ENCODE data around the gene TBL3.

The TBL3 gene

DNA sequence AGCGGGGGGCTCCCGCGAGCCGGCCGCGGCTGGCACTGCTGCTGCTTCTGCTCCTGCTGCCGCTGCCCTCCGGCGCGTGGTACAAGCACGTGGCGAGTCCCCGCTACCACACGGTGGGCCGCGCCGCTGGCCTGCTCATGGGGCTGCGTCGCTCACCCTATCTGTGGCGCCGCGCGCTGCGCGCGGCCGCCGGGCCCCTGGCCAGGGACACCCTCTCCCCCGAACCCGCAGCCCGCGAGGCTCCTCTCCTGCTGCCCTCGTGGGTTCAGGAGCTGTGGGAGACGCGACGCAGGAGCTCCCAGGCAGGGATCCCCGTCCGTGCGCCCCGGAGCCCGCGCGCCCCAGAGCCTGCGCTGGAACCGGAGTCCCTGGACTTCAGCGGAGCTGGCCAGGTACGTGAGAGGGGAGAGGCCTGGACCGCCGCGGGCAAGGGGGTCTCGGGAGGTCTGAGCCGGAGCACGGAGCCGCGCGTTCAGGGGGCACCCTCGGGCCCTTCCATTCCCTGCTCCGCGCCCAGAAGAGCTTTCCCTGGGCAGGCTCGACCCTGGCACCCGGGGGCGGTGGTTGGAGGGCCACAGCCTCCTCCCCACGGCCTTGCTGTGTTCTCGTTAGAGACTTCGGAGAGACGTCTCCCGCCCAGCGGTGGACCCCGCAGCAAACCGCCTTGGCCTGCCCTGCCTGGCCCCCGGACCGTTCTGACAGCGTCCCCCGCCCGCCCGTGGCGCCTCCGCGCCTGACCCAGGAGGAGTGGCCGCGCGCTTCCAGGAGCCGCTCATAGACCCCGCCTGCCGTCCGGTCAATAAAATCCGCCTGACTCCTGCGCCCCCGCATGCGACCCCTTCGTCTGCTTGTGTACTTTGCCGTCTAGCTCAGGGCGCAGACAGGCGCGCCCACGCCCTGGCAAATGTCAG lies 48.3 kb downstream of the TBL3 start:
- FAIRE-seq = no peak

DNA sequence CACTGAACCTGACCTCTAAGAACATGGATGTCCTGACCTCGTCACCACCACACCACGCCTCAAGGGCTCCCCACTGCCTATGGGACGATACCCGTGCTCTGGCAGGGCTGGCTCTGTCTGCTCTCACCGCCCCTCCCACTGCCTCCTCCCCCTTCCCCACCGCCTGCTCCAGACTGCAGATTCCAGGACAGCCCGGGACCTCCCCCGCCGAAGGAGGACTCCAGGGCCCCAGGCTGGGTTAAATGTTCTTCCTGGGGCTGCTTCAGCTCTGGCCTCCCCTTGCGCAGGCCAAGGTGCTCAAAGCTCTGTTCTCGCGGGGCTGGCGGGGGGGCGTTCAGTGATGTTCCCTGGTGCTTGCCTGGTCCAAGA lies 50.9 kb downstream of the TBL3 start:
- no peak for FAIRE-seq

DNA sequence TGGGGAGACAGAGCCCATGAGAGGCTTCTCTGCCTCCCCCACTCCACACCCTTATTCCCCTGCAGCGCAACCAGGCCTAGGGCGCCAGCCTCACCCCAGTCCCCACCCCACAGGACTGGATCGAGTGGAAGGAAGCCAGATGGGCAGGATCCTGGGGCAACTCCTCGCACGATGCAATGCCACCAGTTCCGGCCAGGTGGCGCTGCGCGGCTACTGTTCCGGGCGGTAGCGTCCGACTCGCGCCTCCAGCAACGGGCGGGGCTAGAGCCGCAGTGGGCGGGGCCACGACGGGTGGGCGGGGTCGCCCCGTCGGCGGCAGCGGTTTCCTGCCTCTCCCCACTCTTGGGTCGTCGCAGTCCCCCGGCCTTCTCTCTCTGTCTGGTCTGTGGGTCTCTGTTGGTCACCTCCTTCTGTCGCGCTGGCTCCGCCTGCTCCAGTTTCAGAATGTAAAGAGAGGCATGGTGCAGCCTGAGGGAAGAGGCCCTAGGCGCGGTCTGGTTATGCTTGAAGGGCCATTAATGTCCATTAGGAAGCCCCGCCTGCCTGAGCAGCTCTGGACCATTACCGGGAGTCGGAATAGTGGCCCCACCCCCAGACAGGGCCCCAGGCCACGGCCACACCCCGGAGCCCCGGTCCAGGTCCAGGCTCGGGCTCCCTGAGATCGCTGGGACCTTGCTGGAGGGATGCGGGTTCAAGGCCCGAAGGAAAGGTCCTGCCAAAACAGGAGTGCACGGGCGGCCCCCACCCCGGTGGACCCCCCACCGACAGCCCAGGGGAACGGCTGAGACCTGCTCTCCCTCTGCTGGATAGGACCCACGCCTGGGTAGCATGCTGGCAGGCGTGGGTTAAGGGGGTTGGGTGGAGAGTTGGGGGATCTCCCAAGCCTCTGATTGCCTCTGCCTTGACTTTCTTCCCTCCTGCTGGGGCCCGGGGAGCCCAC lies 51.5 kb downstream of the TBL3 start:
- FAIRE-seq = no peak

DNA sequence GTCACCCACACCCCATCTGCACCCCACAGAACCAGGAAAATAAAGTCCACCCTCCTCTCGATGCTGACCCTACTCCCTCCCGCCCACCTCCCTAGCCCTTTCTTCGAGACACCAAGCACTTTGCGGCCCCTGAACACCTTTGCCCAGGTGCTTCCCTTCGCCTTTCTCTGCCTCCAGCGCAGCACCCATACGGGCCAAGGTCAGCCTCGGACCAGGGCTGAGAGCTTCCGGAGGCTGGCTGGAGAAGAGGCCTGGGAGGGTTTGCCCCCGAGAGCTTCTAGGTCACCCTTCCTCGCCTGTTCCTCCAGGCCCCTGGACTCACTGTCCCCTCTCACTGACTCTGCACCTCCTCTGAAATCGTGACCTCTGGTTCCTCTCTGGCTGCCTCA lies 52.2 kb downstream of the TBL3 start:
- no peak for FAIRE-seq

DNA sequence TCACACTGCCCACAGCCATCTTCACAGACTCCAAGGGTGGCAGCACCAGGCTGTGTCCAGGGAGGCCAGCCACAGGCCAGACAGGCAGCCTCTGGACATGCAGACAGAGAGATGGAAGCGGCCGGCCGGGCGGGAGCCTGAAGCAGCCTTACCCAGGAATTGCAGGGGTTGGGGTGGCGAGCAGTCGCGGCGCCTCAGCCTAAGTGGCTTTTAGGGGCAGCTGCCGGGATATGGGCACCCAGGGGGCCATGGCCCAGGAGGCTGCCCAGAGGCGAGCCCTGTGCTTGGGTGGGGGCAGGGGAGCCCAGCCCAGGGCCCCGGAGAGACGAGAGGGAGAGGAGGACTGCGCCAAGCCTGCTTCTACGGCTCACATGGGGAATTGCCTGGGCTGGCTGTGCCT lies 53.4 kb downstream of the TBL3 start:
- FAIRE-seq = no peak

DNA sequence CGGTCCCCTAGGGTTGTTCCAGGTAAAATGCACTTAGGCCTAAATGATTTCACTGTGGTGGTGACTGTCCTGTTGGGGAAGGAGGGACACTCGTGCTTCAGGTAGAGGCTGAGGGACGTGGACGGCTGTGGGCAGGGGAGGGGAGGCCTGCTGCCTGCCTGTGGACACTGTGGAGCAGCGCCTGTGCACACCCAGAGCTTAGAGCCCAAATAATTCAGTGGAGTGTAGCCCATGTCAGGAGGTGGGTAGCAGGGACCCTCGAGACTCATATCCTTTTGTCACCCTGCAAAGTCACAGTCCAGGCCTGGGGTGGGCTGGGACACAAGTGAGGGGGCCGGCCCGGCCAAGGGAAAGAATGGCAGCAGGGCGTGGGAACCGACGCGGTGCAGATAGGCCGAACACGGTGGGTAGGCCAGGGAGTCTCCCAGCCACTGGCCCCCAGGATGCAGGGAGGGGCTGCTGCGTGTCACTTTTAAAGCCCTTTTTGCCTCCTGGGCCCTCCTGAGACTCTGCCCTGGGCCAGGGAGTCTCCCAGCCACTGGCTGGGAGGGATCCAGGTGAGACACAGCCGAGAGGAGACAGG lies 54.1 kb downstream of the TBL3 start:
- no peak for FAIRE-seq

DNA sequence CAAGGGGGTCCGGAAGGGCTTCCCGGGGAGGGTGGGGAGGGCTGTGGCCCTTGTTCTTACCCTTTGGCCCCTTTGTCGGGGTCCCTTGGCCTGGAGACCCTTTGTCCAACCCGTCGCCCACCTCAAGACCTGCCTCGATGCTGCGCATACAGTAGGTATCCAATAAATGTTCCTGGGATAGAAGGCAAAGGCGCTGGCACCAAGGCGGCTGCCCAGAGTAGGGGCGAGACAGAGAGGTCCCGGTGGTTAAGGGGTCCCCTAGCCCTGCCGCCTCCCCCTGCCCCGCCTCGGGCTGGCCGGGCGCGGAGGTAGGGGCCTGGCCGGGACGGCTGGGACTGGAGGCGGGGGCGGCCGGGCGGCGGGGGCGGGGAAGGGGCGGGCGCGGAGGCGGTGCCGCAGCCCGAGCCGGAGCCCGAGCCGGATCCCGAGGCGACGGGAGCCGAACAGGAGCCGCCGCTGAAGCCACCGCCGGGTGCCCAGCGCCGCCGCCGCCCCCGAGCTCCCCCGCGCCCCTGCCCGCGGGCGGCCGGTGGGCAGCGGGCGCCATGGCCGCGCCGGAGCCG lies 54.7 kb downstream of the TBL3 start, which contains the start of gene NHERF2:
TSS of gene NHERF2 (plus strand) at position 442 of the 563 bp plus-strand sequence. CDS start at position 546, 104 bp downstream.
- FAIRE-seq = no peak

DNA sequence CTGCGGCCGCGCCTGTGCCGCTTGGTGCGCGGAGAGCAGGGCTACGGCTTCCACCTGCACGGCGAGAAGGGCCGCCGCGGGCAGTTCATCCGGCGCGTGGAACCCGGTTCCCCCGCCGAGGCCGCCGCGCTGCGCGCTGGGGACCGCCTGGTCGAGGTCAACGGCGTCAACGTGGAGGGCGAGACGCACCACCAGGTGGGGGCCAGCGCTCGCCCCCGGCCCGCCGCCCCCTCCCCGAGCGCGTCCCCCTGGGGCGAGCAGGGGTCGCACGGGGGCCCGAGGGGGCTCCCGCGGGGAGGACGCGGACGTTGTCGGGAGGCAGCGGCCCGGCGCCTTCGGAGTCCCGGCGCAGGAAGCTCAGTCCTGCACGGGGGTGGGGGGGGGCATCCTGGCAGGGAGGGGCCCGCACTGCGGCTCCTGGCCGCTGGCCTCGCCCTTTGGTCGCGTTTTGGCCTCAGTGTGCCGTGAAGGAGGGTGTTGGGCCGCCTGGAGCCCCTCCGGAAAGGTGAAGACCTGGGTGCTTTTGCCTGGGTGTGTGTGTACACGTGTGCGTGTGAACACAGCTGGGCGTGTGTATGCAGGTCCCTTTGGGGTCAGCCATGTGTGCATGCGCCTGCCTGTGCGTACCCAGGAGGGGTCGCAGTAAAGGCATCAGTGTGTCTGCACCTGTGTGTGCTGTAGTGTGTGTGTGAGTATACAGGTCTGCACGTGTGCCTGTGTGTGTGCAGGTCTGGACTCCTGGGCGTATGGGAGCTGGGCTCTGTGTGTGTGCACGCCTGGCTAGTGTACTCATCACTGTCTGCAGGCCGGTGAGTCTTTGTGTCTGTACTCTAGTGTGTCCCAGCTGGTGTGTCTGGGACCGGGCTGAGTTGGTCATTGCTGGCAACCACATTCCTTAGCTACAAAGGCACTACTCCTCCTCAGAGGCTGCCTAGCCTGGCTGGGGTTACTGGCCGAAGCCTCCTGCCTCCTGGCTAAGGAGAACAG lies 55.5 kb downstream of the TBL3 start:
- FAIRE-seq = no peak

DNA sequence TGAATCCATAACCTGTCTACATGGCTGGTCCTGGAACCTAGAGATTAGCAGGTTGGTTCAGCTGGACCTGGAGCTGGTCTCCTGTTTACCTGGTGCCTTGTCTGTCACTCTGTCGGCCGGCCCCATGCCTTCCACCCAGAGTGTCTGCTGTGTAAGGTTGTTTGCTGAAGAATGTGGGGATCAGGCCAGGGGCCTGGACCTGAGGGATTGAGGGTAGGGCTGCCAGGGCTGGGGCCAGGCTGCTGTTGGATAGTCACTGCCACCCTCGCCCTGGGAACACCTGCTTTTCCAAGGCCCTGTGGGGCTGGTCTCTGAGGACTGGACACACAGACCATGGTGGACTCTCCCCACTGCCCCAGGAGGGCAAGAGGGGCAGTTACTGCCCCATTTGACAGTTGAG lies 56.3 kb downstream of the TBL3 start:
- no peak for FAIRE-seq

DNA sequence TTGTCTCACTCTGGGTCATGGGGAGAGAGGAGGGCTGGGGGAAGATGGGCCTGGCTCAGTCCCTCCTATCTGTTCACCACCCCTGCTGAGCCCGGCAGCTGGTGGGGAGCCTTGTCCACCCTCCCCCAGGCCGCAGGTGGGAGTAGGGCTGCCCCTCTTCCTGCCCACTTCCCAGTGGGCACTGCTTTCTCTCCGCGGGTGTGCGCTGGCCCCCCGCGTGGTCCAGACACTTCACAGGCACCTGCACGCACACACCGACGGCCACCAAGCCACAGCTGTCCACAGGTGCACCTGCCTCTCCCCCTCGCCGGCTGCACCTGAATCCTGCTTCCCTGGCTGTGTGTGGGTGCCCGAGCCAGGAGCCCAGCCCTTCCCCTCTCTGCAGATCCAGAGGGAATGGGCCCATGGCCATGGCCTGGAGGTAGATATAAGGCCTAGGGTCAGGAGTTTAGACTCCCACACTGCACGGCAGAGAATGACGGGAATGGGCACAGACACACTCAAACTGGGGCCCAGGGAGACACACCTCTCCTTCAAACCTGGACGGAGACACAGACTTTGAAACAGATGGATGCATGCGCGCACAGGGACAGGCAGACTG lies 56.9 kb downstream of the TBL3 start:
- no peak for FAIRE-seq

DNA sequence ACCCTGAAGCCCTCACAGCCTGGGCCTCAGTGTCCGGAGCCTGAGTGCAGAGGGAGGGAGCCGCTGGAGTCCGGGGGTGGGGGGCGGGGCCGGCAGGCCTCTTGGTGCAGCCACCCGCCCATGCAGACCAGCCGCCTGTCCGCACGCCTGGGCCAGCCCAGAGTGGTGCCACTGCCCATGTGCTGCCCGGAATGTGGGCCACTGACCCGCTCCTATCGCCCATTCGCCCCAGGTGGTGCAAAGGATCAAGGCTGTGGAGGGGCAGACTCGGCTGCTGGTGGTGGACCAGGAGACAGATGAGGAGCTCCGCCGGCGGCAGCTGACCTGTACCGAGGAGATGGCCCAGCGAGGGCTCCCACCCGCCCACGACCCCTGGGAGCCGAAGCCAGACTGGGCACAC lies 57.5 kb downstream of the TBL3 start:
- no peak for FAIRE-seq

DNA sequence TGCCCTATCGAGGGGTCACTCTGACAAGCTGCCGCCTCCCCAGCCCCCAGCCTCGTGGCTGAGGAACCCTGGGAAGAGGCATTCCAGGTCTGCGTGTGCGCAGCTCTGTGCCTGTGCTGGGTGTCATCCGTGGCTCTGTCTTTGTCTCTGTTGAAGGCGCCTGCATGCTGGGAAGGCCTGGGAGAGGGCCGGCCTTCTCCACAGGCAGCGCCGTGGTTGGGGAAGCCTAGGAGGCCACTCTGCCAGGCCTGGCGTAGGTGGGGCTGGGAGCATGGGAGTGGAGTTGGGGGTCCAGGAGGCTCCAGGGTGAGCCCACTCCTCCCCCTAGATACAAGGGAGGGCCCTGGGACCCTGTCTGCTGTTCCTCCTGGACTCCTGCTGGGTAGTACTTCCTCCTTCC lies 58.2 kb downstream of the TBL3 start:
- FAIRE-seq = no peak

DNA sequence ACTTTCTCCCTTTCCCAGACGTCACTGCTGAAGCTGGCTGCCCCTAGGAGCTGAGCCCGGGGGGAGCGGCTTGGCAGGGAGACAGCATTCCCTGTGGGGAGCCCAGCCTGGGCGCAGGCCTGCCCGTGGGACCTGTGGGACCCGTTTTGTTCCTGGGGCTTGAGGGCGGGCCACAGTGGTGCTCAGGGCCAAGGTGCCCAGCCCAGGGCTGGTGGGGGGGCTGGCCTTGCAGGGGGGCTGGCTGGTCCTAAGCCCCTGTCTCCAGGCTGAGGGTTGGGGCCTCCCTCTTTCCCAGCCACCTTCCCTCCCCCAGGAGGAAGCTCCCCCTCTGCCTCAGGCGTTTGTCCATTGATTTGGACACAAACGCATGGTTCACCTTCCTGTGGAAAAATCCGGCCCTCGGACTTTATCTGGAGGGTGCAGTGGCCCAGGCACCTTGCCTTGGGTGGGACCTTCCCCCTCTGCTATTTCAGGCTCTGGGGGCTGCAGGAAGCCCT lies 59.3 kb downstream of the TBL3 start:
- FAIRE-seq = no peak
